Hematopoietic multipotent progenitor cell treated with erythropoietin and hydrocortisone succinate and interleukin-3 and kit ligand, for 8 days (in vitro differentiated cells): ENCODE data around the gene GSX2.
"Not testable (repeated sequence)": the region's sequence is repeated elsewhere in the genome, so short reads cannot be mapped to it uniquely, and the experiment has no call there.

ENCODE experiments used
- DNase-seq: peaks from one replicate; pipeline ENCODE4 v3.0.0-alpha.2; 2015

The GSX2 gene

GRCh38 chr4:54099748-54100574 is at the start of gene GSX2:
Gene GSX2 (plus strand): TSS chr4:54100163. CDS start chr4:54100345, 182 bp downstream.
- no peak for DNase-seq

DNA sequence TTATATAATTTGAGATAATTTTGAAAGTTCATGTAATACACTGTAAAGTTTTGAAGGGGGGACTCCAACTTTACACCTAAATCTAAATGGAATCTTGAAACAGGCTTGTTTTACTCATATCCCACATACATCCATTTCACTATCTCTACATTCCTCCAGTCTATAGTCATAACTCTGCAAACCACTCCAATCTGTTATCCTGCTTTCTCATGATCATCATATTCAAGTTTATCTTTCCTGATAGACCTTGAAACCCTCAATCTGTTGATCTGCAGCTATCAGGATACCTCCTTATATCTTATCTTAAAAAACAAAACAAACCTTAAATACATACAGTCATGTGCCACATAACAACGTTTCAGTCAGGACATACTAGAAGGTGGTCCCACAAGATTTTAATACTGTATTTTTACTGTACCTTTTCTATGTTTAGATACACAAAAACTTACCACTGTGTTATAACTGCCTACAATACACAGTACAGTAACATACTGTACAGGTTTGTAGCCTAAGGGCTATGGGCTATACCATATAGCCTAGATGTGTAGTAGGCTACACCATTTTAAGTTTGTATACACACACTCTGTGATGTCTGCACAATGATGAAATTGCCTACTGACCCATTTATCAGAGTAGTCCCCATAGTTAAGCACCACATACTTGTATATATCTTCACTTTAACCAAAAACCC is 49.6 kb upstream of the GSX2 start:
- no peak for DNase-seq

GRCh38 chr4:54053322-54053721 is 46.6 kb upstream of the GSX2 start:
- DNase-seq, result not testable (repeated sequence)

- DNase-seq, result peak; percentile 79
These were observed 45.5 kb upstream of the GSX2 start for GRCh38 chr4:54054501-54054900.

DNA sequence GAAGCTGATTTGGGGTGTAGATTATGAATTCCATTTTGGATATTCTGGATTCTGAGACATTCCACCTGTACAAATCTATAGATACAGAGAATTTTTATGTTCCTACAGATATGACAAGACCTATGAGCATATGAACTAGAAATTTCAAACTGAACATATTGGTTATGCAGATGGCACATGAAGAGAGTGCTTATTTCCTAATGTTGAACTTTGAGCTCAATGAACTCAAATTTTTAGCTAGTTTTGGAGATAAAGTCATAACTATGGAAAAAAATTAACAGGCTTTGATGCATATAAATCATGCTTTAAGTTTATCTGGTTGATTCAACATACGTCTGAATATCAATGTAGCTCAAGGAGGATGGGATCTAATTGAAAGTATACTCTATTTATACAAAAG is 44.5 kb upstream of the GSX2 start:
- DNase-seq, result no peak

- no peak for DNase-seq
These were observed 43.6 kb upstream of the GSX2 start for GRCh38 chr4:54056360-54056759.

DNA sequence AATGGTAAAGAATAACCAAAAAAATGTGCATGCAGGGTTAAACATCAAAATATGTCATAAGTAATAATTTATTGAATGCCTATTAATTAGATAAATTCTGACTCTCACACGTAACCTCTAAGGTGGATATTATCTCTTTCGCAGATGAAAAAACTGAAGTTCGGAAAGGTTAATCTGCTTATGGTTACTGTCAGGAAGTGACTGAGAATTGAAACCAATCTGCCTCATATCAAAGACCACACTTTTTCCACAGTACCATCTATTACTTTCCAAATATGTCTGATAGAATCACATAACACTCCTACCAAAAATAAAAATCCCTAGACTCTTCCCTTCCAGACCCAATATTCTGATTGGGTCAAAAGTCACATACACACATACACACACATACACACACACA is 41.8 kb upstream of the GSX2 start:
- DNase-seq, result no peak

GRCh38 chr4:54060116-54060515 is 39.8 kb upstream of the GSX2 start:
- DNase-seq, result peak; percentile 53

GRCh38 chr4:54061067-54061466 is 38.9 kb upstream of the GSX2 start:
- no peak for DNase-seq

GRCh38 chr4:54061873-54062272 is 38.1 kb upstream of the GSX2 start:
- DNase-seq, result no peak

GRCh38 chr4:54062392-54062791 is 37.6 kb upstream of the GSX2 start:
- DNase-seq, result no peak

DNA sequence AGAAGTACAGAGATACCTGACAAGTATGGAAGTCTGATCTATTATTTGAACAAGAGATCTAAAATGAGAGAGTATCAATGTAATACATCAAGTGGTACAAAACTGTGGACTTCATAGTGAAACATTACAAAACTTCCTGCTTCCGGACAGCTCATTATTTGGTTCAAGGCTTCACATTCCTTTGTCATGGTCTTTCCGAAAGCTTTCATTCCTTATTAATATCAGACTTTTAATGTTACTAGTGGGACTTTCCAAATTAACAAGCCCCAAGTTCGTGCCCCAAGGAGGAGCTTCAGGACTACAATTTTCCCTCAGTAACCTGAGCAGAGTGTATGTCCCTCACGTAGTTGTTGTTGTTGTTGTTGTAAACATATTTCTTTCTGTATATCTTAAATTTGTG is 36.7 kb upstream of the GSX2 start:
- peak; percentile 15 for DNase-seq

DNA sequence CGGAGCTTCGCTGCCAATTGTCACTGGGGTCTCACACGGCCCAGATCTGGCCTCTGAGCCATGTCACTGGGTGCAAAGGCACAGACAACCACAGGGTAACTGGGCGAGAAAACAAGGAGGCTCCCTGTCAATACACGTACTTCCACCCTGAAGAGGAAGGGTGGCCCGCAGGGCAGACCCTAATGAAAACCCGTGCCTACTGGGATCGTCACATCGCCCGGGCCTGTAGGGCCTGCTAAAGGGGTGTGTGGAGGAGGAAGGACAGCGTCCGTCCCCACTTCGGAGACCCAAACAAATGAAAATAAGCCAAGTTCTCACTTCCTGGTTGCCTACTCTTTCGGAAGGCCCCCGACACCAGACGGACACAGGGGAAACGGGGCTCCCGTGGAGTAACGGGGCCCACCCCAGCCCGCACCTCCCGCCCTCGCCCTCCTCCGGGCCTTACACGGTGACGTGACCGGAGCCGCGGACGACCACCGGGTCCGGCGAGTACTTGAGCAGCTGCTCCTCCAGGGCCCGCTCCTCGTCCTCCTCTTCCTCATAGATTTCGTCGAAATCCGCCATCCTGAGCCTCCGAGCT is 36.1 kb upstream of the GSX2 start:
- DNase-seq, result peak; percentile 48

DNA sequence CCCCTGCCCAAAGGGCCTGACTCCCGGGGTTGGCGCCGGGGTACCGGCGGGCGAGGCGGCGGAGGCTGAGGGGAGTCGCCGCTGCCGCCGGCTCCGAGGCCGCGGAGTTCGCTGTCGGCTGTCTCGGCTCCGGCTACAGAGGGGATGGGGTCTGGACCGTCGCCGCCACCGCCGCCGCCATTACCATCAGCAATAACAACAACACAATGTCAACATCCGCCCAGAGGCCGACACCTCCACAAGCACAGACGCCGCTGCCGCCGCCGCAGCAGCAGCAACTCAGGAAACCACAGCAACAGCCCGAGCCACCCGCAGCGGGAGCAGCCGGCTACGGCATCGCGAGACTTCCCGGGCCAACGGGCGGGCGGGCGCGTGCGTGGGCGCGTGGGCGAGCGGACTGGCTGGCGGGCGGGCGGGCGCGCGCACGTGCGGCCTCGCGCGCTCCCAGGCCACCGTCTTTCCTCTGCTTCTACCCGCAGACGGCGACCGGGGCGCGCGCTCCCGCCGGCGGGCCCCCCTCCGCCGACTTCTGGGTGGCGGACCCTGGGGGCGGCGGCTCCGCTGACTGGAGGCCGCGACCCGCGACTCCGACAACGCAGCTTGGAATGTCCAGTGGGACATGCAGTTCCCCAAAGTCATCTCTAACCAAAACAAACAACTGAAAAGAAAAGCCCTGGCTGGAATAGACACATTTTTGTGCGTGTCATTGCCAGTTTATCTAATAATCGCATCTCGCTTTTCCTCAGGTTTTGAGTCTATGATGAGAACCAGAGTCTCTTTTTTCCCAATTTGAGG is 35.4 kb upstream of the GSX2 start, which contains the start of gene CHIC2:
Gene CHIC2, minus strand, starts transcription at position 289 of the 795 bp plus-strand sequence. CDS start 305 bp downstream, outside the sequence.
- DNase-seq, result peak; percentile 91

- DNase-seq, result peak; percentile 60
These were observed 34.5 kb upstream of the GSX2 start for GRCh38 chr4:54065282-54066087.

DNA sequence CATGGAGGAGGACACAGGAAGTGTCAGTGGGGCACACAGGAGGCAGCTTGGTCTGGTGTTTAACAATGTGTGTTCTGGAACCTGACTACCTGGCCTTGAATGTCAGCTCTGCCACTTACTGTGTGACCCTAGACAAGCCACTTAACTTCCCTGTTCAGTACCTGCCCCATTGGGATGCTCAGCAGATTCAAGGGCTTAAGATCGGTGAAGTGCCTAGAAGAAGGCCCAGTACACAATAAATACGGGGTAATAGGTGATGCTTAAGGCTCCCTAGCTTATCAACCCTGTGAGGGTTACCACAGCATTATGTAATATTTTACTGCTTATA is 33.9 kb upstream of the GSX2 start:
- DNase-seq, result no peak

- DNase-seq, result peak; percentile 91
These were observed 33.2 kb upstream of the GSX2 start for GRCh38 chr4:54066718-54067129.

DNA sequence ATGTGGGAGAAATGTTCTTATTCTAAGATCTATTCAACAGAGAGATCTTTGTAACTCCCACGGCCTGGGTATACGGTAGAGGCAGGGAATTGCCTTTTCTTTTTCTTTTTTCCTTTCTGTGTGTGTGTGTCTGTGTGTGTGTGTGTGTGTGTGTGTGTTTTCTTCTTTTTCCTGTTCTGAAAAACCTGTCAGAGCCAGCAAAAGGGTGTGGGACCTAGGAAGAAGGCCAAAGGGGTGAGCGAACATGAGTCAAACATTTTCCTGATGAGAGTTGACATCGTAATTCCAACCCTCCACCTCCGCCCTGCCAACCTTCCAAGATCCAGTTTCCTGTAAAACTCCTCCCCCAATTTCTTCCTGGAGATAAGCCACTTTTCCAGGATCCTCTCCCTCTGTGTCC is 32.8 kb upstream of the GSX2 start:
- no peak for DNase-seq

DNA sequence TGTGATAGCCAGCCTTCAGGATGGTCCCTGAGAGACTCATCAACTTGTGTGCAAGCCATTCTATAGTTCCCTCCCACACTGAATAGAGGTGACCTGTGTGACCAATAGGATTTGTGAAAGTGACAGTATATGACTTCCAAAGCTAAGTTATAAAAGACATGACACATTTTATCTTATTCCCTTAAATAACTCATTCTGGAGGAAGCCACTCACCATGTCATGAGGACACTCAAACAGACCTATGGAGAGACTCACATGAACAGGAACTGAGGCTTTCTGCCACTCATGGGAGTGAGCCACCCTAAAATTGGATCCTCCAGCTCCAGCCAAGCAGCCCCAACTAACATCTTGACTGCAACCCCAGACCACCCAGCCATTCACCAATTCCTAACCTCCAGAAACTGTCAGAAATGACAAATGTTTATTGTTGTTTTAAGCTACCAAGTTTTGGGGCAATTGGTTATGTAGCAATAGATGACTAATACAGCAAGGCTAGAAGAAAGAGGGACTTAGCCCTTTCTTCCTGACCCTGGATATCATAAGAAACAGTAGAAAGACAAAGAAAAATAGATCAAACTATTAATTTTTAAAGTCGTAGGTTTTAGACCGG is 26.6 kb upstream of the GSX2 start:
- DNase-seq, result no peak

- DNase-seq, result no peak
These were observed 25.6 kb upstream of the GSX2 start for GRCh38 chr4:54074381-54074780.

DNA sequence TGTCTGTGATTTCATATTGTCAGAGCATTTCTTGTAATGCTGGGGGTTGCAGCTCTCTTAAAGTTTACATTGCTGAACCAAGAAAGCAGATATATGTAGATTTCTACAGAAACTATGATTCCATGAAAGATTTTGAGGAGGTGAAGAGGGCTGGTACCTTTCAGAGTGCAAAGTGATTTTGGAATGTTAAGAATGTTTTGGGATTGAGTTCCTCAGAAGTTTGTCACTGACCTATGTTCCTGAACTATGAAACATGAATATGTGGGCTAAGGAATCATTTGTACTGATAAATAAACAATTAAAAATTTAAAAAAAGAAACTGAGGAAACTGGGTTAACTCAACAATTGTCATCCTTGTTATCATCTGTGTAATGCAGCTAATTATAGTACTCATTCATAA is 23.3 kb upstream of the GSX2 start:
- DNase-seq, result no peak

DNA sequence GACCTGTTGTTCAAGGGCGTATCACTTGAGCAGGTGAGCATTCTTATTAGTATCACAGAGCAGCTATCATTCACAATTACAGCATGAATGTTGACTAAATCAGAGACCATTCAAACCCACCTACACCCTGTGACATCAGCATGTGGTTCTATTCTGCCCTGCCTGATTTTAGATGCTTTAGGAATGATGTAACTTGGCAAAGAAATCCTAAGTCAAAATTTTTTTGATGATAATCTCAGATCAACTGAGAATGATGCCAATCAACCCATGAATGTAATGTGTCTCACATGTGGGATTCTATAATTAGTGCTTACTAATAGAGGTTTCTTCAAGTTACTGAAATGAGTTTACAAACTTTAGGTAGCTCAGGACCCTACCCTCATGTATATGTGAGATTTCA is 22.2 kb upstream of the GSX2 start:
- DNase-seq, result no peak
